Colon (tissue), 2 donors: ENCODE data around the gene CBFA2T2.
"Not testable (repeated sequence)": the region's sequence is repeated elsewhere in the genome, so short reads cannot be mapped to it uniquely, and the experiment has no call there.

Source experiments
- FAIRE-seq: peaks from 2 replicates; lab custom pipeline; 2012; peaks lifted over from hg19 to GRCh38; lab: Jason Lieb, UNC
- donor health status: control.
- donor health status: control.

The CBFA2T2 gene

DNA sequence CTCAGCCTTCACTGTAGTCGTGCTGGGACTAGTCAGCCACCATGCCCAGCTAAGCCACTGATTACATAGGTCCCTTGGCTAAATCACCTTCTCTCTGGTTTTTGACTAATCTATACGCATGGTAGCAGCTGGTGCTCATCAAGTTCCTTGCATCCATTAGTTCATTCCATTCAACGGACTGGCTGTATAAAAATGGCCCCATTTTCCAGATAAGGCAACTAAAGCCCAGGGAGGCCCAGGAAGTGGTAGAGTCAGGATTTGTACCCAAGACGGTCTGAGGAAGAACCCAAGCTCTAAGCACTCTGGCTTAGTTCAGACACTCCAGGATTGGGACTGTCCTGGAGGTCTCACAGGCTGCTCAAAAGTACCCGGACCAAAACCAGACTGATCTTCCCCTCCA is 191.4 kb downstream of the CBFA2T2 start:
- FAIRE-seq: no peak

DNA sequence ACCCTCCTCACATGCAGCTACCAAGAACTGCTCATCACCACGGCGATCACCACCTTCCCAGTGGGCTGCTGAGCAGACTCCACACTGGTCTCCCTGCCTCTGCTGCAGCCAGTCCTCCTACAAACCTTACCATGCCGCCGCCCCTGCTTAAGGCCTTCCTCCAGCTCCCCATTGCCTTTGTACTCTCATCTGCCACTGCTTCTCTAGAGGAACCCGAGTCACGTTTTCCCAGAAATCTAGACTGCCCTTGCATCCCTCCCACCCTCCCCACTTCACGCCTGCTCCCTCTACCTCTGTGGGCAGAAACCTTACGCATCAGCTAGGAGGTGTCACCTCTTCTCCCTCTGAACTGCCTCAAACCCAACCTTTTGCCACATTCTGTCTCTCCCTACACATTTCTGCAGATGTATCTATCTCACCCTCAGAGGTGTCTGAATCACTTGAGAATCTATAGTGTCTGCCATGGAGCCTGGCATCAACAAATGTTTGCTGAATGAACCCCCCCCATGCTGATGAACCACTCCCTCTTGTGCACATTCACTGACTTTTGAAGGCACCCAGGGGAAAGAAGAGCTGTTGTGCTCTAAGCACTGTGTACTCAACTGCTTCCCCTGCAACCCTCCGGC is 191.9 kb downstream of the CBFA2T2 start:
- FAIRE-seq: no peak

DNA sequence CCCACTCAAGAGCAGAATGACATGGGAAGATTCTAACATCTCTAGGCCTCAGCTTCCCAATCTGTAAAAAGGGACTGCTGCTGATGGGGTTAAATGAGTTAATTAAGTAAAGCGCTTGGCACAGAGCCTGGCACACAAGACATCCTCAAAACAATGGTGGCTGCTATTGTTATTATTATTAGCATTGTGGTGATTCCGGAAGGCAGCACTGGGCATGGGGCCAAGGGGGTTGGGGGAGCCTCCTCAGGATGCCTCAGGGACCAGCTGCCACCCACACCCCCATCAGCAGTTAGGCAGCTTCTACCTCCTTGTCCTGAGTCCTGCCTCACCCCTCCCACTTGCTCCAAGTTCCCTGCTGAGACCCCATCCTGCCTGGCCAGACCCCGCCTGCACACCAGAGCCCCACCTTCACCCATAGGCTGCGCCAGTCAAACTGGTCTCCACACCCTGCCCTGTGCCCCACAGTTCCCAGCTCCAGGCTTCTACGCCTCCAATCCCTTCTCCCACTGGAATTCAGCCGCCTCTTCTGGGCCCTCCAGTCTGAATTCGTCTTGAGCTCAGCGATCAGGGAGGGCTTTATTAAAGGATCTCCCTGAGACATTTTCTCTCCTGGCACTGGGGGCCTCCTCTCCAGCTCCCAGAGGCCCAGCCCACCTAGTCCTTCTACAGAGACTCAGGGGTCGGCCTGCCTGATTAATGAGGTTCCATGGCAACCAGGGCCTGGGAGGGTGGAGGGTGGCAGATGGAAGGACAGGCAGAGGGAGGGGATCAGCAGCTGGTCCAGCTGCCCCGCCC is 194.8 kb downstream of the CBFA2T2 start:
- FAIRE-seq: no peak

DNA sequence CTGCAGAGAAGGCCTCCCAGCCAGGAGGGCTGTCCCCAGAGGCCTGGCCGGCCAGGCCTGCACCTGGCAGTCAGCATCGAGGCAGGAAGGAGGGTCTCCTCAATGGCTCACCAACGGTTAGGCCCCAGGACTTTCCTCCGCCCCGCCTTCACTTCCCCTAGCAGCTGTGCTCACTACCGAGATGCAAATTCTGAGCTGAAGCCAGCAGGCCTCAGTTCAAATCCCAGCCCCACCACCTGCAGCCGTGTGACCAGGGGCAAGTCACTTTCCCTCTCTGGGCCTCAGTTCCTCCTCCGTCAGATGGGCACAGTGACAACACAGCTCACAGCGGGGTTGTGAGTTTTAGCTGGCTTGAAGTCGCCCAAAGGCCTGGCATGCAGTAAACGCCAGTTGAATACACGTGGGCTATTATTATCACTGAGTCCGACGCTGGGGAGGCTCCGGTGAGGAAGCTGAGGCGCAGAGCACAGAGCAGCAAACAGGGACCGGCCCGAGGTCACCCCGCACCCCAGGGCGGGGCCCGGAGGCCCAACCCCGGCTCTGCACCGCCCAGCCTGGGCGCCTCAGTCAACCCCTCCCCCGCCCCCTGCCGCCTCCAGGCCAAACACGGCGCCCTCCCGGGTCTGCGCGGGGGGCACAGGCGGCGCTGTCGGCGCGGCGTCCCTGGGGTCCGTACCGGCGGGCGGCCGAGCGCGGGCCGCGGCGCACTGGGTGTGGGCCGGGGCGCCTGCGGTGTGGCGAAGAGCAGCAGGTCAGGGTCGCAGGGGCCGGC is 195.6 kb downstream of the CBFA2T2 start:
- FAIRE-seq: no peak

DNA sequence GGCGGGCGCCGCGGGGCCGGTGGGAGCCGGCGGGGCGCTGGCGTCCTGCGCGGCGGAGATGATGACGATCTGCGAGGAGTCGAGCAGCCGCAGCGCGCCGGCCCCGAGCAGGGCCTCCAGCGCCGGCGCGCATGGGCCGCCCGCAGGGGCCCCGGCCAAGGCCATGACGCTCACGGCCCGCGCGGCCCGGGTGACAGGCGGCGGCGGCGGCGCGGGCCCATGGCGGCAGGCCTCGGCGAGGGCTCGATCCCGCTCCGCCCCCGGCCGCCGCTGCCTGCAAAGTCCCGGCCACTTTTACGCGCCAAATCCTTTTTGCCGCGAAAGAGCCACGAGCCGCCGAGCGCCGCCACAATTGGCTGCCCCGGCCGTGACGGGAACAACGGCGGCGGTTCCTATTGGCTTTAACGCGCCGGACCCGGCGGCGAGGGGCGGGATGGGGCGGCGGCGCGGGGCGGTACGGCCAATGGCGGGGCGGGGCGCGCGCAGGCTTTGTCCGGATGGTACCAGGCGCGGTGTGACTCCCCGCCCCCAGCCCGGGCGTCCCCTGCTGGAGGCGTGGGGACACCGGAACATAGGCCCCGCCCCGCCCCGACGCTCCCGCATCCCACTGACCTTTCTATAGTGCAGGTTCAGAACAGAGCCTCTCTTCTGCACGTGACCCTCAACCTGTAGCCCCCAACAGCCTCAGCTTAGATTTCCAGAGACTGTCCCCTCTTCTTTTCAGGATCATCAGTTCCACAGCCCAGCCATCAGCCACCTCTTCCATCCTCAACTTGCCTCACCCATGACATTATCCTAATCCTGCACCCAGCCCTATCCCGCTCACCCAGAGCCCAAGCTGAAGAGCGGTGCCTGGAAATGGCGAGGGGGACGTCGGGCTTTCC is 196.4 kb downstream of the CBFA2T2 start, which contains the start of gene E2F1:
E2F1 (minus strand) TSS at position 286 of the 884 bp plus-strand sequence; CDS start at position 165, 121 bp downstream.
- no peak for FAIRE-seq

DNA sequence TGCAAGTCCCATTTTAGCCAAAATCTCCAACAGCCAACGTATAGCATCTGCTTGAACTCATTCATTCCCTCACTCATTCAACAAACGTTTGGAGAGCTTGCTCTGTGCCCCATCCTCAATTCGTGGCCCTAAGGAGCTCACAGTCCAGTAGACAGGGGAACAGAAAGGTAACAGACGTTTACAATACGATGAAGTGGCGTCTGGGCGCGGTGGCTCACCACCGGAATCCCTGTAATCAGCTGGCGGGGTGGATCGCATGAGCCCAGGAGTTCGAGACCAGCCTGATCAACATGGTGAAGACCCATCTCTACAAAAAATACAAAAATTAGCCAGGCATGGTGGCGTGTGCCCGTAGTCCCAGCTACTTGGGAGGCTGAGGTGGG is 197.1 kb downstream of the CBFA2T2 start:
- FAIRE-seq: no peak

DNA sequence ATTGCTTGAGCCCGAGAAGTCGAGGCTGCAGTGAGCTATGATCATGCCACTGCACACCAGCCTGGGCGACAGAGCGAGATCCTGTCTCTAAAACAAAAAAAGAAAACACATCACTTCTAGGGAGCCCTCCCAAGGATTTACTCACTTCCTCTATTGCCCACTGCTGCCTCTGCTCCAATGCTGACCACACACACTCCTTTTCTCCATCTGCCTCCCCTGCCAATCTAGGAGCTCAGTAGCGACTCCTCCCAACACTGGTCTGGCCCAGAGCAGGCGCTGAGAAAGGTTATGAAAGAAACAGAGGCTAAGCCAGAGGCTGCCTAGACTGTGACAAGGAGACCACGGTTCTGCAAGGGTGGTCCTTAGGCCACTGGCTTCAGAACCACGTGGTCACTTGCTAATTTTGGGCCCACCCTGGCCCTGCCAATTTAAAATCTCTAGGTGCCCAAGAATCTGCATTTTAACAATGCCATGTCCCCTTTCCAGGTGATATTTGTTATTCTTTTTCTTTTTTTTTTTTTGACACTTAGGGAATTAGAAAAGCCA is 197.5 kb downstream of the CBFA2T2 start:
- FAIRE-seq: no peak

DNA sequence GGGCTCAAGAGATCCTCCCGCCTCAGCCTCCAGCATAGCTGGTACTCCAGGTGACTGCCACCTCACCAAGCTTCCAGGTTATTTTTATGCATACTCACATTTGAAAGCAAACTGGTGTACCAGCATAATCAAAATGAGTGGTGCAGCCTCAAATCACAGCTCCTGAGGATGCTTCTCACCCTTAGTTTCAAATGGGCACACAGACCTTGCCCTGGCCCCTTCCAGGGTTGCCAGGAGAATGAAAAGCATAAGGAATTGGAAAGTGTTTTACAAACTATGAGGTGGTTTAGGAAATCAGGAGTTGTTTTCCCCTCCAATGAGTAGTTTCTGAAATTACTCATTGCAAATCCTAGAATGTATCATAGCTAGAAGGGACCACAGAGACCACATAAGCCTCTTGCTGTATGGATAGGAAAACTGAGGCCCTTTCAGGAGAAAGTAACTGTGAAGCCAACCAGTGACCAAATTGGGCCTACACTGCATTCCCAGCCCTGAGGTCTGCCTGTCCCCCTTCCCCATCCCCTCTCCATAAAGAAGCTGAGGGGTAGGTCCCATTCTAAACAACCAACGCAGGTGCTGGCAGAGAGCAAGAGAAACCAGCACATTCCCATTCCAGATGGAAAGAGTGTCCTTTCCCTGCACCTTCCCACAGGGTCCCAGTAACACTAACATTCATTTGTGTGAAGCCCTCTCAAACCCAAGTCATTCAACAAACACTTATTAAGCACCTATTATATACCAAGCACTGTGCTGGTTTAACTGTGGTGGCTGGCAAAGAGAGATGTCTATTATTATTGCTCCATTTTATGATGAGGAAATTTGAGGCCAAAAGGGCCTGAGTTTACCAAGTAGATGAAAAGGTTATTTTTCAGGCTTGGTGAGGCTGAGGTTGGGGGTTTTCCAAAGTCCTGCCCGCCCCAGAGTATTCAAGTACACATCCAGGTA is 198.4 kb downstream of the CBFA2T2 start:
- FAIRE-seq: no peak

DNA sequence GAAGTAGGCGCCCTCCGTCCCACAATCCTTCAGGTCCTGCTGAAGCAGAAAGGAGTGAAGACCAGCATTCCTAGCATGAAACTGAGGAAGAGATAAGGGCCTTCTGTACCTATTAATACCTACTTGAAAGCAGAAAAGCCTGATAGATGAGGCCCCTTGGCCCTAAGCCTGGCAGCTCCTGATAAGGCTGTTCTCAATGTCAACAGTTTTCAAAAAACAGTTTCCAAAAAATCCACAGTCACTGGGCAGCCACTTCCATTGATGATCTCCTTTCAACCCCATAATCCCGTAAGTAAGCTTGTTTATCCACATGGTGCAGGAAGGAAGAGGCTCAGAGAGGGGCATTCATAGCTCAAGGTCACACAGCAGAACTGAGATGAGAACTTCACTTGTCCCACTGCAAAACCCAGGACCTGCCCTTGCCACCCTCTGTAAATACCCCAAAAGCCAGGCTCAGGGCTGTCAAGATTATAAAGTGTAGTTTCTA is 199.1 kb downstream of the CBFA2T2 start:
- FAIRE-seq: no peak

DNA sequence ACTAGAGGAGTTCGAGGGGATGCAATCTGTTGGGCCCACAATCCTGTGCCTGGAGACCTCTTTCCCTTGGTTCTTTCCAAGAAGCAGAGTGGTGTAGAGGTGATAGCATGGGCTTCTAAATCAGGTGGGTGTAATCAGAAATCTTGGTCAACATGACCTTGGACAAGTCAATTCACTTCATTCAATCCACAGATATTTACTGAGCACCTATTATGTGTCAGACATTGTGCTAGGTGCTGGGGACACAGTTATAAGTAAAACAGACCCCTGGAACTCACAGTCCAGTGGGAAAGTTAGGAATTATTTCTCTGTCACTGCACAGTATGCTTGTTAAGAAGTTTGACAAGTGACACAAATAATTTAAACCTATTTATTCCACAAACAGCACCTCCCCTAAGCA is 199.6 kb downstream of the CBFA2T2 start:
- no peak for FAIRE-seq

DNA sequence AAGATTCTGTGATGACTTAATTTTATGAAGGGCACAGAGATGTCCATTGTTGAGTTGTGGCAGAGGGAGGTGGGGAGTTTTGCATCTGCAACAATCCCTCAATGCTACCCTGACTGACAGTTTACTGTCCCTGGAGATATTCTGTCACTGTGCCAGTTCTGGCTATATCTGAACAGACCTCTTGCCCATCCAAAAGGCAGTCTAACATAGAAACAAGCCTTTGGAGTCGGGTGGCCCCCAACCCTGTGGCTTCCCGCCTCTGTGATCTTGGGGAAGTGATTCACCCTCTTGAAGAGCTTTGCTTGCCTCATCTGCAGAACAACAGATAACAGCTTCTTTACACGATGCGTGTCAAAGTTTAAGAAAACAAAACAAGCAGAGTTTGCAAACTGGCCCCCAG is 200.1 kb downstream of the CBFA2T2 start:
- FAIRE-seq: no peak

DNA sequence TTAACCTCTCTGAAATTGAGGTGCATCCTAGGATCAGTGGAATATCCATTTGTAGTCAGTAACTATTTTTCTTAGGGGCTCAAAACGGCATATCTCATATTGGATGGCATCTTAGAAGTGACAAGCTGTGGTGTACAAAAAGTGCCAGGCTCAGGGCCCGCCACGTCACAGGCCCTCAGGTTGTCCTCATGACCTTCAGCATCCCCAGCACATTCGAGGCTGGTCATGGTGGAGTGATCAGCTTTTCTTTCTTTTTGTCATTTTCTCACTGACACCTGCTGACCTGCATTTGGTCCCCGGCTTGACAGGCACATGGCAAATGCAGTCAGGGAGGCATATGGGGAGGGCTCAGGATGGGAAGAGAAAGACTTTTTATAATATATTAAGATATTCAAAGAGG is 203.4 kb downstream of the CBFA2T2 start:
- no peak for FAIRE-seq

DNA sequence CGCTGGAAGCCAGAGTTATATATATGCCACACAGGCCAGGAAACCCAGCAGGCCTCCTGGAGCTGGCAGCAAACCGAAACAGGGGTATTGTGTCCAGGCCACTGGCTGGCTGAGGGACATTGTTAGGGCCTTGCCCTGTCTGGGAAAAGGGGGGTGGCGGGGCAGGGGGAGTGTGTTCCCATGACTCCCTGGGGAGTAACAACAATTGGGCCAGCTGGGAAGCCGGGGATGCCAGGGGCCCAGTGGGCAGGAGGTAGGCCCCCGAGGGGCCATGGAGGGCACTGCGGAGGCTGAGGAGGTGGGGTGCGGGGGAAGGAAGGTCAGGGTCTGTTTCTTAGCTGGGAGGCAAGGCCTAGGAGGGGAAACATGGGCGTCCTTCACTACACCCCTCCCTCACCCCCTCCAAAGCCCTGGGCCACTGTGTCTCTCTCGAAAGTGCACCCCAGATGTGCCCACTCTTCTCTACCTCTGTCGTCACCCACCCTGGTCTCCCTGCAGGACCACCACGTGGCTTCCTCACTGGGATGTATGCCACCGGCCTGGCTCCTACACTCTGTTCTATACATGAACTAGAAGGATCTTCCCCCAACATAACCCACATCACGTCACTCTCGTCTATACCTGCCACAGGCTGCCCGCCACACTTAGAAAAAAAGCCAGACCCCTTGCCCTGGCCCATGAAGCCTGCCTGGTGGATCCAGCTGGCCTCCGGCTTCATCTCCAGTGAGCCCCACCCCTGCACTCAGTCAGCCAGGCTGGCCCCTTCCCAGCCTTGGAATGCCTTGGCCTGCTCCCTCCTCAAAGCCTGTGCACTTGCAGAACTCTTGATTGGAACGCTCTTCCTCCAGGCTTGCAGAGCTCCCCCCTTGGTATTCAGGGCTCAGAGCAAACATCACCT is 204.1 kb downstream of the CBFA2T2 start:
- no peak for FAIRE-seq

DNA sequence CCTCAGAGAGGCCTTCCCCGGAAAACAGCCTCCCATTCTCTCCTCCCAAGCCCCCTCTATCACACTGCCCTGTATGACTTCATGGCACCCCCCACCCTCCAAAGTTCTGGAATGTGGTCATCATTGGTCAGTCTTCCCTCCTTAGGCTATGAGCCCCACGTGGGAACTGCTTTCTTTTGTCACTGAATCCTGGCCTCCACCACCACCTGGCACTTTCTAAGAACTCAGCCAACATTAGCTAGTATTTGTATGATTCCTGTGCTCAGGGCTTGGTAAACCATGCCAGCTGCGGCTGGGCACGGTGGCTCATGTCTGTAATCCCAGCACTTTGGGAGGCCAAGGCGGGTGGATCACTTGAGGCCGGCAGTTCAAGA is 204.7 kb downstream of the CBFA2T2 start:
- FAIRE-seq: no peak

DNA sequence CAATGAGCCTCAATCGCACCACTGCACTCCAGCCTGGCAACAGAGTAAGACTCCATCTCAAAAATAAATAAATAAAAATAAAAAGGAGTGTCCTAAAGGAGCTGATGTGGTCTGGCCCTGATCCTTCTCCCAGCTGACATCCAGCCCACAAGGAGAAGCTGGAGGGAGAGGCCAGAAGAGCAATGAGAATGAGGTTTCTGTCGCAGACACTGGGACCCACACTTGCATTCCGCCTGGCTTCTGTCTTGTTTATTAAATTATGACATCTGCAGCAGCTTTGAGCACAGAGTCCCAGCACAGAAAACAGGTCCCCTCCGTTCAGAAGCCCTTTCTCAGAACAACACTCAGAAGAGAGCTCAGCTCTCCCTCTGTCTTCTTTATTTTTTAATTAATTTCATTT is 206.6 kb downstream of the CBFA2T2 start:
- no peak for FAIRE-seq

DNA sequence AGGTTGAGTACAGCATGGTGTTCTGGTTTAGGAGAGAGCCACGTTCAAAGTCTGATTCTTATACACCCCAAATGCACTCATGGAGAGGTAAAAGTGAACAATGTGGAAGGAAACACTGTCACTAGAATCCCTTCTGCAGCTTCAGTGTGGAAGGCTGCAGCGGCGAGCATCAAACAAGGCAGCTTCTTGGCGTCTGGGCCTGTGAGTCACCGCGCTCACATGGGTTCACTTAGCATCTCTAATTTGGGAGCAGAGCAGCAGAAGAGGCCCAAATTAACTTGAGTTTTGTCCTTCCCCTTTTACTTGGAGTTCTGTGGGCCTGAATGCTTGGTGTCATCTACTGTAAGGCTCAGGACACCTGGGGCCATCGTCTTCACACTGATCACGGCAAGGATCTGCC is 207.2 kb downstream of the CBFA2T2 start:
- FAIRE-seq: no peak

DNA sequence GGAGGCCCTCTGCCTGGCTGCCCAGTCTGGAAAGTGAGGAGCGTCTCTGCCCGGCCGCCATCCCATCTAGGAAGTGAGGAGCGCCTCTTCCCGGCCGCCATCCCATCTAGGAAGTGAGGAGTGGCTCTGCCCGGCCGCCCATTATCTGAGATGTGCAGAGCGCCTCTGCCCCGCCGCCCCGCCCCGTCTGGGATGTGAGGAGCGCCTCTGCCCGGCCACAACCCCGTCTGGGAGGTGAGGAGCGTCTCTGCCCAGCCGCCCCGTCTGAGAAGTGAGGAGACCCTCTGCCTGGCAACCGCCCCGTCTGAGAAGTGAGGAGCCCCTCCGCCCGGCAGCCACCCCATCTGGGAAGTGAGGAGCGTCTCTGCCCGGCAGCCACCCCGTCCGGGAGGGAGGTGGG is 209.1 kb downstream of the CBFA2T2 start:
- FAIRE-seq: not testable (repeated sequence)
